Measurements from ENCODE around the gene SLC6A16. TPM values are rescaled to one million over a fixed set of nuclear protein-coding genes. Genes with fewer than 3 reads are reported as not detected.

The SLC6A16 gene
- total RNA-seq, 1 experiment from 2014 or later = 3.2 TPM

- no peak overlapping the region for H2AFZ ChIP-seq (ENCODE audit: low read length)
- H3T11ph ChIP-seq (ENCODE audit: low read length) = no peak overlapping the region
- H3K4me1 ChIP-seq (ENCODE audit: insufficient read depth, low read length) = no peaks in the 10 kb centered on the region; the same call in 1 of the 2 replicates
- H4K91ac ChIP-seq (ENCODE audit: insufficient read length, low read depth, low read length) = no peak overlapping the region
- DNase-seq = no peak
- TF ChIP-seq CTCF (conservative IDR thresholded peaks at IDR 0.05) = no peak
- H3K23me2 ChIP-seq (ENCODE audit: insufficient read length, low read depth, low read length, poor library complexity, severe bottlenecking) = peaks cover 8% of the 10 kb centered on the region
- H3K18ac ChIP-seq (ENCODE audit: insufficient read length, low read depth, low read length) = no peak overlapping the region
- no peak overlapping the region for H2BK120ac ChIP-seq (ENCODE audit: low read depth, low read length, poor library complexity, severe bottlenecking)
- no peak overlapping the region for H3K4me3 Mint-ChIP-seq
- peak overlapping the region; percentile 96 for H3K4me2 ChIP-seq (ENCODE audit: insufficient read depth, insufficient read length, low read length)
- H3K56ac ChIP-seq (ENCODE audit: insufficient read length, low read depth, low read length) = no peak overlapping the region
- peak overlapping the region; percentile 80 to 98 (median 96) for H3K27ac Mint-ChIP-seq
- H3K79me1 ChIP-seq (ENCODE audit: insufficient read depth, low read depth, low read length, poor library complexity, severe bottlenecking) = peaks cover 6% of the 10 kb centered on the region
- H2BK5ac ChIP-seq (ENCODE audit: insufficient read length, low read length) = no peak overlapping the region
- H4K5ac ChIP-seq (ENCODE audit: insufficient read length, low read depth, low read length) = no peak overlapping the region
- H4K20me1 ChIP-seq (ENCODE audit: control insufficient read depth, insufficient read depth, insufficient read length) = no peaks in the 10 kb centered on the region
- no peak overlapping the region for H4K8ac ChIP-seq (replicated peaks; ENCODE audit: insufficient read length, low read depth, low read length)
- no peak overlapping the region for H3K27ac ChIP-seq (ENCODE audit: insufficient read length, low read depth, low read length)
- no peak overlapping the region for H2AK5ac ChIP-seq (ENCODE audit: insufficient read length, low read length)
- no CpG with 5 or more reads among the region's 17 CpGs for WGBS (ENCODE audit: extremely low coverage, insufficient read length, low lambda C conversion rate)
- H3K23ac ChIP-seq (ENCODE audit: insufficient read length, low read depth, low read length) = no peak overlapping the region
- H3K9me3 Mint-ChIP-seq = no peaks in the 10 kb centered on the region
- no peak overlapping the region for H2BK12ac ChIP-seq (ENCODE audit: insufficient read length, low read depth, low read length)
- H2BK20ac ChIP-seq (ENCODE audit: low read depth, low read length, poor library complexity, severe bottlenecking) = no peak overlapping the region
- peaks cover 38 to 48% (median 44%) of the 10 kb centered on the region in 3 experiments; a peak in 6 of 7 replicates for H3K36me3 Mint-ChIP-seq (ENCODE audit: insufficient read depth in 1 of 3, low read depth in 3 of 3)
- H3K4ac ChIP-seq (ENCODE audit: low read depth, low read length) = no peak overlapping the region; the same call in 1 of the 2 replicates
- H3K4me1 Mint-ChIP-seq = peaks cover 4 to 27% of the 10 kb centered on the region in 2 experiments
- peak overlapping the region; percentile 4 for H3K9ac ChIP-seq (ENCODE audit: extremely low read depth, insufficient read length, low read length)
- no peak overlapping the region for H3K14ac ChIP-seq (ENCODE audit: insufficient read depth, low read length)
- H3K79me2 ChIP-seq (ENCODE audit: insufficient read depth, low read length) = peaks cover 6% of the 10 kb centered on the region; the same call in 1 of the 2 replicates
- no peak overlapping the region for H2BK15ac ChIP-seq (ENCODE audit: low read depth, low read length)
- peaks cover 3% of the 10 kb centered on the region for H3K27me3 Mint-ChIP-seq (ENCODE audit: low read depth)
- H3K9me3 ChIP-seq (ENCODE audit: control insufficient read depth, low read depth, low read length) = no peaks in the 10 kb centered on the region
- no peaks in the 10 kb centered on the region for H3K27me3 ChIP-seq (ENCODE audit: insufficient read depth, low read length)
Measured at GRCh38 chr19:49359851-49360820, 35.1 kb upstream of the SLC6A16 start.
